ENCODE data around the gene MRPS27.
A peak's percentile ranks its signal among the peaks of the same experiment; 100 is the strongest.

Gene MRPS27

DNA sequence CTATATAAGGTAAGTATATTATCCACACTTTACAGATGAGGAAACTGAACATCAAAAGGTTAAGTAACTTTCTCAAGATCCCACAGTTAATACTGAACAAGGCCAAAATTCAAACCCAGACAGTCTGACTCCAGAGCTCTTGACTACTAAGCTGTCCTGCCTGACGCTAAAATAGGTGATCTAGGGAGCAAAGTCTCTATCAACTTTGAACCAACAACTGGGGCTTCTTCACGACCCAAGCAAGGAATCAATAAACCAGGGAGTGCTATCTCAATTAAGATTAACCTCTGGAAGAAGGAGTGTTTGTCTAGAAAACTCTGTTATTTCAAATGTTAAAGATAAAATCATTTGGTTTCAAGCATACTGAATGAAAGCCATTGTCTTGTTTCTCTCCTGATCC, 64.4 kb downstream of the MRPS27 start:
- no peak for FAIRE-seq

DNA sequence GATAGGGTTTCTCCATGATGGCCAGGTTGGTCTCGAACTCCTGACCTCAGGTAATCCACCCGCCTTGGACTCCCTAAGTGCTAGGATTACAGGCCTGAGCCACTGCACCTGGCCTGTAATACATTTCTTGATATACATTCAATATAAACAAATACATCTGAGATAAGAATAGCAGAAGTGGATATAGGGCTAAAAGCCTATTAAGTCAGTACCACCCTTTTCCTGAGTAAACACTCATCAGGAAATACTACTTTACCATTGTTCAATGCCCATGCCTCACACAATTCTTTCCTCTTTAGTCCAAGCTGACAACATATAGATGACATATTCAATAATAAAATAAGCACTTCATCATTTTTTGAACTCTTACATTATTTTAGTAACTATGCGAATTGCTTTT, 64.8 kb downstream of the MRPS27 start:
- FAIRE-seq = no peak

- FAIRE-seq = no peak
These were observed 67.4 kb downstream of the MRPS27 start for GRCh38 chr5:72252574-72253155.

DNA sequence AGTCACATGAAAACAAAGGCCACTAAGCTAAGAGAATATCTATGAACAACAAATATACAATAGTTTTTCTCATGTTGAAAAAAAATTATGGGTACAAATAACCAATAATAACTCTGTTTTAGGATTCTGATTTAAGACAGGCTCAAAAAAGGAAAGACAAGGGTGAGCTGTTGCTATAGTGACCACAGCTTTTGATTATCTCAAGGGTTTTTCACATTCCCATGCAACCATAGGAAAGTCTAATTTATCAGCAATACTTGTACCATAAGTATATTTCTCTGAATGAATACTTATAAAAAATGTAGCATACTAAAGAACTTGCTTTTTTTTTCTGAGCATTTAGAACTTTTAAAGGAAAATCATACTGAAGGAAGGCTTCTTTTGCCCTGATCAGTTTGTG, 68.0 kb downstream of the MRPS27 start:
- no peak for FAIRE-seq

GRCh38 chr5:72251386-72251785, 68.7 kb downstream of the MRPS27 start:
- no peak for FAIRE-seq

DNA sequence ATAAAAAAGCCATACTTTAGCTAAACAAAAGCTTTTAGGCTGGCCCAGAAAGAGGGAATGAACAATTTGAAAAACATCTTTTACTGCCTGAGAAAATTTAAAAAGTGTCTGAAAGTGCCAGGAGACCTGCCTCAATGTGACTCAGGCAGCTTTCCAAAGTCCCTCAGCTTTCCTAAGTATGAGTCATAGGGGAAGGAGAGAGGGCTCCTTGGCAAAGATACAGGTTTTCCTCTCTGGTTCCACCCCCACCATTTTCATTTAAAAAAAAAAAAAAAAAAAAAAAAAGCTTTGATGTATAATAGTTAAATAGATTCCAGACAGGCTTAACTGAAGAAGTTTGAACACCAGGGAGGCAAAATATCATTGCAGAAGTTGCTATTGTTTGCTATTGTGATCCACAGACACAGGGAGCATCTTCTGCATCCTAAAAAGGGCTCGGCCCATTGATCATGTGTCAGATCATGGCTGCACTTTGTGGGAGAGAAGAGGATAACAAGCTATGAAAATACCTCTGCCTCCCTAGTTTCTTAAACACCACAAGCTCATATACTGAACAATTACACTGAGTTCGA, 71.5 kb downstream of the MRPS27 start:
- FAIRE-seq = no peak

DNA sequence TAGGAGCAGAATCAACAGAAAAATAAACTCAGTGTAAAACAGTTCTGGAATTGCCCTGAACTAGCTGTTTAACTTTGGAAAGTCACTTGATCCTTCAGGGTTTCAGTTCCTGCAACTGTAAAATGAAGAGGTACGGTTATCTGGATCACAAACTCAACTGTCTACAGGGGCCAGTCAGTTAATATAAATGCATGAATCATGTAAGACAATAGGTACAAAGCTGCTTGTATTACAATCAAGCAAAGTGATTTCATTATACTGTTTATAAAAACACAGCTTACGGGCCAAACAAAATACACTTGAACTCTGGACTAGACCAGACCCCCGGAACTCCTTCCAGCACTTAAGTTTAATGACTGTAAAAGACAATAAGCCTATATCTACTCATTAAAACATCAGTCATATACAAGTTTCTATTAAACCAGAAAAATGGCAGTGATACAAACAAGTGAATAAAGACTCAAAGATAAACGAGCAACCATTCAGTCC, 73.0 kb downstream of the MRPS27 start:
- FAIRE-seq = no peak

DNA sequence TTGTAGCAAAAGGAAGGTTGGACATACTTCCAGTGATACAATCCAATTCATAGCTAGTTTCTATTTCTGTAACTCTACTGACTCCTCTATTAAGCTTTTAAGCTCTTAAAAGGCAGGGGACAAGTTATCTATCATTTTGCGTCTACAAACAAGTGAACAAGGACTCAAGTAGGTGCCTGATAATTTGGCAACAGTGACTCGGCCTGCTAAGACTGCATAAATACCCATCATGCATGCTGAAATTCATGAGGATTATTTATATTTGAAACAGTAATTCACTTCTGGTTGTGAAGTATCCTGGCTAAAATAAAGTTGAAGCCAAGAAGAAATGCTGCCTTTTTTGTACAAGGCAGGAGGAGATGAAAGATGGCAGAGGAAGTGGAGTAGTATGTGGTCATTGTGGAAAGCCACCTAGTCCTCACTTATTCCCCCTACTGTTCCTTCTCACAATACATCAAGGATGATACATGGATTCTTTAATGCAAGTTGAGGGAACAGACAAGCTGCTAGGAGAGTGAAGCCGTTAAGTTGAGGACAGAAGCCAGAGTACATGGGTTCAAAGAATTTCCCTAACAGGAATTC, 74.0 kb downstream of the MRPS27 start:
- FAIRE-seq = no peak

GRCh38 chr5:72245546-72245945, 74.5 kb downstream of the MRPS27 start:
- FAIRE-seq = no peak

DNA sequence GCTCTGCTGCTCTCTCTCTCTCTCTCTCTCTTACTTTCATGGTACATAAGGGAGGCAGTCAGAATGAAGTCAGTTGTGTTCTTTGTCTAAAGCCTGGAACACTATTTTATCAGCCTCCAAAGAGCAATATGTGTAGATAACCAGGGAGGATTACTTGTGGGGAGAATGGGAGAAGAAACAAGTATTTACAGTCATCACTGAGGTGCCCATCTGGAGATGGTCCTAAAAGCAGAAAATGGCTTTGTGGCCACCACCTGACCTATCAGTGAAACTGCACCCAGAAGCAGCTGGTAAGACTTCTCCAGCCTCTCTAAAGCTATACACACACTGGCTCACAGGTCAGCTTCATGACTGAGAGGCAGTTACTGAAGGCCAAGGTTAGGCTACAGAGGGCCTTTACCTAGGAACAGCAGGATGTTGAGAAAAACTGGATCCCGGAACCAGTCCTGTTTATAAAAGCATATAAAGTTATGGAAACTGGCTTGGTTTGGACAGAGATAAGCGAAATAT, 75.1 kb downstream of the MRPS27 start:
- no peak for FAIRE-seq

GRCh38 chr5:72243706-72244105, 76.3 kb downstream of the MRPS27 start:
- FAIRE-seq = no peak

GRCh38 chr5:72242796-72243475, 77.1 kb downstream of the MRPS27 start:
- FAIRE-seq = no peak

GRCh38 chr5:72241346-72242003, 78.6 kb downstream of the MRPS27 start:
- no peak for FAIRE-seq

DNA sequence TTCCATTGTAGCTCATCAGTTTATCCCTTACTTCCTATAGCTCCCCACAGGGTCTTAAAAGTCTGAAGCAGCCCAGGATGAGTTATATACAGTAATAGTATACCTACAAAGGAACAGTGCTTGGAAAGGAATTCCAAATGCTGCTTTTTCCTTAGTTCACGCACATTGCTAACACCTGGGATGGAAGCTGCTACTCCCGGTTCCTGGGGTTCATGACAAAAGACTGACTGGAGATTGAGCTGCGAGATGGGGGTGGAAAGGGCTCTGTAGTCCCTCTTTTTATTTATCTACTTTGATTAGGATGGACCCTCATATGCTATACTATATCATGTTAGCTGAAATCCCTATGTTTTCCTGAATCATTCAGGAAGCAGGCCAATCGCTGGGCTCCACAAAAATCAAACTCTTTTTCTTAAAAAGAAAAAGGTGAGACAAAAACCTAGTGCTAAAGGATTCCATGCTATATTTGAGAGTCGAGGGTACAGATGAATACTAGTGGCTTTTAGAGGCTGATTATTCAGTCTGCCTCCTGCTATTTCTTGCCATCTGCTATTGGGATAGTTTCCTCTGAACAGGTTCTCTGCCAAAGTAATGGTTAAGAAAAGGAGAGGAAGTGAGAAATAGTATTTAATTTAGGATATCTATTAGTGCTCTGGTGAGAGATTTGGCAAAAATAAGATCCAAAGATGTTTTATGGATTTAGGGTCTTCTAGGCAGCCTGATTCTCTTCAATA, 81.2 kb downstream of the MRPS27 start:
- no peak for FAIRE-seq

DNA sequence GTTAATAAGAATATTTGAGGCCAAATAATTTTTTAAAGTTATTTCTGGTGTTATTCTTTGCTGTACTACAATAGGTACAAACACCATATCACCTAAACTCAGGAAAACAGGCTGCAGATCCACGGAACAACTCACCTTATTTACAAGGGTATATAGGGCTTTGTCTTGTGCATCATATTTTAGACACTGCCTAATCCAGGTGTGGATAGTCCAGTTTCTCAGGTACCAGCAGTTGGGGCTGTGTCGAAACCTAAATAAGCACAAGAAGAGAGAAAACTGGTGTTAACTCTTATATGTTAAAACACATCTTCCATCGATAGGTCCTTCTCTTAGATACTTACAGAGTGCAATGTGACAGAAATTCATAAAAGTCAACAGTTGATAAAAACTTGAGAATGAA, 82.2 kb downstream of the MRPS27 start:
- no peak for FAIRE-seq

- no peak for FAIRE-seq
These were observed 82.6 kb downstream of the MRPS27 start for GRCh38 chr5:72237415-72237814.

DNA sequence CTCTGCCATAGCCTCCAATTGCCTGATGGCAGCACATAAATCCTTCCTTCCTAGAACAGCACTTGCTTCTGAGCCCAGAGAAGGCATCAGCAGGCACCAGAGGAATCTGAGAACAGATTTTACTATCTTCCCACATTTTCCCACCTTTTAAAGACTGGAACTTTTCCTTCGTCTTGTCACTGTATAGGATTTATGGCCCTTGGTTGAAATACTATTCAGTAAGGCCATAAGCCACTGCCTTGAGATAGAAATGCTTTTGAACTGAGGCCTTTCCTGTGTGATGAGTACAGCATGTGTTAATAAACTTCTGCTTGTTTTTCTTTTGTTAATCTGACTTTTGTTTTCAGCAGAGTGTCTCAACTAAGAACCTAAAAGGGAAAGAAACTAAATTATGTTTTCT, 84.3 kb downstream of the MRPS27 start:
- FAIRE-seq = no peak

DNA sequence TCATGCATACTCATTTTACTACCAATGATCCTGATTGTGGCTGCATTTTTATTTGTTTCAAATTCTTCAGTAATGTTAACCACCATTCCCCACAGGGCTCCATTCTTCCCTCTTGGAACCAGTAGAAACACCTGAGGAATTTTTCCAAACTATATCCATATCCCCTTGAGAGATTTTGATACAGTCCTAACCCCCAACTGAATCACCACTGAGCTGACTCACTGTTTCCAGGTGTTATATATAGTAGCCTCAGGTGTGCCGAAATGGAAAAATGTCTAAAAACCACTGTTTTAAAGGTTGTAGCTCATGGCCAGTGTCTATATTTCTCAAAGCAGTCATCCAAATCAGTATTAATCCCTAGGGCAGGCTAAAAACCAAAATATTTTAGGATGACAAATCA, 85.2 kb downstream of the MRPS27 start:
- FAIRE-seq = no peak

GRCh38 chr5:72234265-72234700, 85.8 kb downstream of the MRPS27 start:
- FAIRE-seq = no peak

DNA sequence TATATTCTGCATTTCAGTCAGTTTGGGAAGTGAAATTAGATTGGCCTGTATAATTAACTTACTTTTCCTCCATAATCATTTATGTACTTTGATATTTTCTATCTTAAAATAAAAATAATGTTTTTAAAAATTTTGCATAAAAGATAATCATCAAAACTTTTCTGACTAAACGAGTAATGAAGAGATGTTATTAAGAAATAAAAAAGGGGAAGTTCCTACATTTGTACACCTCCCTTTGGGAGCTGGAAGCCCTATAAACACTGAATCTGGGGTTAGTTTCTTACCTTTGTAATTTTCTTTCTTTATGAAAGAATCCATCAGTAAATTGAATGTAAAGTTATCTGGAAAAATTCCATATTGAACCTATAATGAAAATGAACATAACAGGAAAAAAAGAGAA, 86.2 kb downstream of the MRPS27 start:
- FAIRE-seq = peak; percentile 41

DNA sequence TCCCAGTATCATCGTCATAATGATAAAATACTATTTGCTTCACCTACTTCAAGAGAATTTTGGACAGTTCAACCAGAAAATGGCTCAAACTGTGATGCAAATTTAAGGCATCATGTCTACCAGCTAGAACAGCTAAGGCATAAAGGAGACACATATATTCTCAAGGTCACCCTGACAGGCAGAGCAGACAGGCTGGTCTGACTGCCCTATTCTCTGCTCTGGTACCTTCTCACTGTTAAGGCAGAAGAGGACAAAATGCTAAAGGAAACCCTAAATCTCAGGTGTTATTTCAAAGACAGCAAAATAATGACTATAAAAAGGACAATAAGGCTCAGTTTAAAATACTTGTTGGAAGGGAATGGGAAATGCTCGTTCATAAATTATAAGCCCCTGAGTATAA, 87.2 kb downstream of the MRPS27 start:
- no peak for FAIRE-seq

GRCh38 chr5:72231991-72232703, 87.9 kb downstream of the MRPS27 start:
- no peak for FAIRE-seq
